Esophagus squamous epithelium (tissue), 5 donors: ENCODE data around the gene OR10H1. TPM values are rescaled to one million over a fixed set of nuclear protein-coding genes. Genes with fewer than 3 reads are reported as not detected.
"Not testable (repeated sequence)": the region's sequence is repeated elsewhere in the genome, so short reads cannot be mapped to it uniquely, and the experiment has no call there.

Experiments
- DNase-seq: peaks from one replicate; lab custom pipeline; 2025; lab: John Stamatoyannopoulos, UW
- H3K27ac ChIP-seq, 4 donors: fragments of 200-600 bp; sonication (generic); one replicate each; pipeline ENCODE4 v1.5.1; 2016 to 2019; ENCODE audit warnings: mild to moderate bottlenecking in 1 of 4
- H3K27me3 ChIP-seq, 4 donors: fragments of 200-600 bp; sonication (generic); 1 replicate in 3 of 4; 2 replicates in 1 of 4; pipeline versions ENCODE4 v1.5.1 to v1.6.0; 2017 to 2021; ENCODE audit warnings: antibody characterized with exemption in 1 of 4
- H3K36me3 ChIP-seq, 3 donors: fragments of 200-600 bp; sonication (generic); one replicate each; pipeline ENCODE4 v1.5.1; 2016 to 2019
- H3K4me1 ChIP-seq, 3 donors: fragments of 200-600 bp; sonication (generic); one replicate each; pipeline ENCODE4 v1.5.1; 2017 to 2019
- H3K4me3 ChIP-seq, 4 donors: fragments of 200-600 bp; sonication (generic); 1 replicate in 3 of 4; 2 replicates in 1 of 4; pipeline ENCODE4 v1.5.1; 2016 to 2019; ENCODE audit warnings: mild to moderate bottlenecking in 2 of 4, moderate library complexity in 1 of 4
- H3K9me3 ChIP-seq, 3 donors: fragments of 200-600 bp; sonication (generic); one replicate each; pipeline ENCODE4 v1.5.1; 2016 to 2019
- CTCF ChIP-seq, 6 experiments: fragments of 450-650 bp in 4 of 6; fragments of 200-600 bp in 2 of 6; sonication (generic) in 2 of 6; IDR thresholded peaks; one replicate each; pipeline ENCODE4 v1.5.1; 2016 to 2019; ENCODE audit warnings: antibody characterized with exemption in 6 of 6, mild to moderate bottlenecking in 4 of 6, moderate library complexity in 4 of 6
- POLR2A ChIP-seq, 4 donors: fragments of 450-650 bp; IDR thresholded peaks; one replicate each; pipeline ENCODE4 v1.6.1; 2017; ENCODE audit warnings: antibody characterized with exemption in 4 of 4, mild to moderate bottlenecking in 4 of 4, moderate library complexity in 3 of 4
- WGBS, 2 donors: methylation state at CpG; one replicate each; pipeline ENCODE4 v1.1.5; 2018; 5-methylcytosine and 5-hydroxymethylcytosine counted together
- intact Hi-C: fragments of 100-400 bp; cut with DNase I; formaldehyde crosslinking; loops from one replicate; pipeline ENCODE4 v1.15.0; 2022
- total RNA-seq, 4 donors: library from RNA; depleted of rRNA; stranded (reverse); fragments of >200 nt; gene quantifications; one replicate each; pipeline ENCODE4 v1.1.0, GENCODE V29; 2016
- donor health status: DM: yes; HTN: yes; CAD: no.

The OR10H1 gene
- total RNA-seq, 4 donors from 2014 or later = not detected

GRCh38 chr19:15841875-15842569 lies 26.6 kb upstream of the OR10H1 start:
- TF ChIP-seq CTCF (IDR thresholded peaks at IDR 0.05) = peak in 2 of 6 experiments; percentile 4 to 18
- no peak for TF ChIP-seq POLR2A (IDR thresholded peaks at IDR 0.05)
- intact Hi-C loops = no loop called here
- 63 to 64% methylated on average over 9 to 11 of the region's 11 CpGs for WGBS, 2 donors
- H3K9me3 ChIP-seq = no peaks in the 10 kb centered on the region
- H3K36me3 ChIP-seq = no peaks in the 10 kb centered on the region
- H3K27ac ChIP-seq = no peak overlapping the region
- DNase-seq = no peak
- H3K27me3 ChIP-seq = peaks cover 0 to 14% (median 0%) of the 10 kb centered on the region in 4 donors
- peaks cover 0 to 13% (median 0%) of the 10 kb centered on the region in 3 donors for H3K4me1 ChIP-seq
- no peak overlapping the region for H3K4me3 ChIP-seq

DNA sequence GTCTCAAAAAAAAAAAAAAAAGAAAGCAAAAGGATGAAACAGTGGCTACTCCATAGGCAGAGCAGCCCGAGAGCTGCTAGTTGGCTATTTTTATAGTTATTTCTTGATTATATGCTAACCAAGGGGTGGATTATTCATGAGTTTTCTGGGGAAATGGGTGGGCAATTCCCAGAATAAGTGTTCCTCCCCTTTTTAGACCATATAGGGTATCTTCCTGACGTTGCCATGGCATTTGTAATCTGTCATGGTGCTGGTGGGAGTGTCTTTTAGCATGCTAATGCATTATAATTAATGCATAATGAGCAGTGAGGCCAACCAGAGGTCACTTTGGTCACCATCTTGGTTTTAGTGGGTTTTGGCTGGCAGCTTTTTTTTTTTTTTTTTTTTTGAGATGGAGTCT lies 25.4 kb upstream of the OR10H1 start:
- H3K4me1 ChIP-seq = peaks cover 0 to 21% (median 0%) of the 10 kb centered on the region in 3 donors
- no peaks in the 10 kb centered on the region for H3K9me3 ChIP-seq
- 60 to 68% methylated on average over 2 of the region's 2 CpGs for WGBS, 2 donors
- TF ChIP-seq POLR2A (IDR thresholded peaks at IDR 0.05) (no peak), CTCF (IDR thresholded peaks at IDR 0.05) (no peak)
- H3K27me3 ChIP-seq = peaks cover 0 to 9% (median 0%) of the 10 kb centered on the region in 4 donors
- no peak overlapping the region for H3K4me3 ChIP-seq
- DNase-seq = no peak
- H3K36me3 ChIP-seq = no peaks in the 10 kb centered on the region
- intact Hi-C loops = no loop called here
- H3K27ac ChIP-seq = no peak overlapping the region

DNA sequence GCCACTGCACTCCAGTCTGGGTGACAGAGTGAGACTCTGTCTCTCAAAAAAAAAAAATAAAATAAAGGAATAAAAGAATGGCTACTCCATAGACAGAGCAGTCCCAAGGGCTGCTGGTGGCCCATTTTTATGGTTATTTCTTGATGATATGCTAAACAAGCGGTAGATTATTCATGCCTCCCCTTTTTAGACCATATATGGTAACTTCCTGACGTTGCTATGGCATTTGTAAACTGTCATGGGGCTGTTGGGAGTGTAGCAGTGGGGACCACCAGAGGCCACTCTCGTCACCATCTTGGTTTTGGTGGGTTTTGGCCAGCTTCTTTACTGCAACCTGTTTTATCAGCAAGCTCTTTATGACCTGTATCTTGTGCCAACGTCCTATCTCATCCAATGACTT lies 24.4 kb upstream of the OR10H1 start:
- WGBS, 2 donors = 68 to 73% methylated on average over 4 of the region's 4 CpGs
- DNase-seq, H3K27me3 ChIP-seq, H3K4me3 ChIP-seq, intact Hi-C loops, H3K36me3 ChIP-seq, H3K27ac ChIP-seq, H3K9me3 ChIP-seq: not testable (repeated sequence)
- H3K4me1 ChIP-seq = peaks cover 0 to 29% (median 3%) of the 10 kb centered on the region in 3 donors

- intact Hi-C loops = no loop called here
- Histone ChIP-seq H3K27me3 (no peaks in the 10 kb centered on the region), H3K4me1 (peaks cover 0 to 29% (median 3%) of the 10 kb centered on the region in 3 donors), H3K27ac (peak overlapping the region in 3 of 4 donors; percentile 99 to 100 (median 99)), H3K36me3 (no peaks in the 10 kb centered on the region), H3K9me3 (no peaks in the 10 kb centered on the region), H3K4me3 (no peak overlapping the region)
- no peak for TF ChIP-seq CTCF (IDR thresholded peaks at IDR 0.05)
- no peak for TF ChIP-seq POLR2A (IDR thresholded peaks at IDR 0.05)
- 87 to 92% methylated on average over 3 of the region's 3 CpGs for WGBS, 2 donors
- no peak for DNase-seq
Measured at GRCh38 chr19:15838351-15838750, 22.9 kb upstream of the OR10H1 start.

- H3K36me3 ChIP-seq = no peaks in the 10 kb centered on the region
- peak overlapping the region; percentile 99 to 100 (median 100) for H3K27ac ChIP-seq
- H3K27me3 ChIP-seq = no peaks in the 10 kb centered on the region
- H3K4me3 ChIP-seq = peak overlapping the region; percentile 75 to 91 (median 83)
- H3K4me1 ChIP-seq = peaks cover 0 to 29% (median 3%) of the 10 kb centered on the region in 3 donors
- intact Hi-C loops = no loop called here
- no peak for TF ChIP-seq CTCF (IDR thresholded peaks at IDR 0.05)
- TF ChIP-seq POLR2A (IDR thresholded peaks at IDR 0.05) = no peak
- no peaks in the 10 kb centered on the region for H3K9me3 ChIP-seq
- 0 to 4% methylated on average over 9 of the region's 9 CpGs for WGBS, 2 donors
- DNase-seq = no peak
Measured at GRCh38 chr19:15837221-15837731, 21.8 kb upstream of the OR10H1 start.
